Adrenal gland (tissue), 5 donors: Measurements from ENCODE around the gene TMEM161A.

ENCODE experiments used
- POLR2A ChIP-seq, 2 donors: fragments of 450-650 bp; IDR thresholded peaks; one replicate each; pipeline ENCODE4 v1.6.1; 2017; ENCODE audit warnings: antibody characterized with exemption in 2 of 2, mild to moderate bottlenecking in 2 of 2, moderate library complexity in 1 of 2
- TF ChIP-seq, protein P1 (sequence below), 6 experiments: fragments of 450-650 bp in 4 of 6; fragments of 200-600 bp in 2 of 6; sonication (generic) in 1 of 6; IDR thresholded peaks; 1 replicate in 5 of 6; 2 replicates in 1 of 6; pipeline versions ENCODE4 v1.5.1 to v1.8.0; 2016 to 2021; ENCODE audit warnings: antibody characterized with exemption in 6 of 6, mild to moderate bottlenecking in 2 of 6, moderate library complexity in 1 of 6
- donor health status: DM: no; HTN: no; CAD: no.

DNA sequence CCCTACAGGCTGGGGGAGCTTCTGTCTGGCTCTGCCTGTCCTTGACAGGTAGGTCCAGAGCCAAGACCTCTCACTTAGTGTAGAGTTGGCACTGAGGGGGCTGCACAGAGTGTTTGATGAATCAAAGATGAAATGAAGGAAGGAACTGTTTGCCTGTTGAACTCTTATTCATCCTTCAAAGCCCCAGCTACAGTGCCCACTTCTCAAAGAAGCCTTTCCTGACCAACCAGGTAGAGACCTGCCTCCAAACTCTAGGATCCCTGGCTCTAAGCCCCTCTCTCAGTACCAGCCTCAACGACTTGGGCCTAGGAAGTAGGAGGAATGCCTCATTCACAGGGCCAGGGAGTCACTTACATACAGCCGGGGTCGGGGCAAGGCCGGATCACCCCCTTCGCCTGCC, 9.1 kb upstream of the TMEM161A start:
- TF ChIP-seq, protein P1, sequence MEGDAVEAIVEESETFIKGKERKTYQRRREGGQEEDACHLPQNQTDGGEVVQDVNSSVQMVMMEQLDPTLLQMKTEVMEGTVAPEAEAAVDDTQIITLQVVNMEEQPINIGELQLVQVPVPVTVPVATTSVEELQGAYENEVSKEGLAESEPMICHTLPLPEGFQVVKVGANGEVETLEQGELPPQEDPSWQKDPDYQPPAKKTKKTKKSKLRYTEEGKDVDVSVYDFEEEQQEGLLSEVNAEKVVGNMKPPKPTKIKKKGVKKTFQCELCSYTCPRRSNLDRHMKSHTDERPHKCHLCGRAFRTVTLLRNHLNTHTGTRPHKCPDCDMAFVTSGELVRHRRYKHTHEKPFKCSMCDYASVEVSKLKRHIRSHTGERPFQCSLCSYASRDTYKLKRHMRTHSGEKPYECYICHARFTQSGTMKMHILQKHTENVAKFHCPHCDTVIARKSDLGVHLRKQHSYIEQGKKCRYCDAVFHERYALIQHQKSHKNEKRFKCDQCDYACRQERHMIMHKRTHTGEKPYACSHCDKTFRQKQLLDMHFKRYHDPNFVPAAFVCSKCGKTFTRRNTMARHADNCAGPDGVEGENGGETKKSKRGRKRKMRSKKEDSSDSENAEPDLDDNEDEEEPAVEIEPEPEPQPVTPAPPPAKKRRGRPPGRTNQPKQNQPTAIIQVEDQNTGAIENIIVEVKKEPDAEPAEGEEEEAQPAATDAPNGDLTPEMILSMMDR (IDR thresholded peaks at IDR 0.05), result no peak
- TF ChIP-seq POLR2A (IDR thresholded peaks at IDR 0.05), result no peak
